AG09309 (cell line): ENCODE data around the gene PDE4D.
A peak's percentile ranks its signal among the peaks of the same experiment; 100 is the strongest.

Experiments used
- DNase-seq: peaks from one replicate; pipeline ENCODE4 v3.0.0-alpha.2; 2010; ENCODE audit warnings: low read depth
- H3K4me3 ChIP-seq: 2 replicates; pipeline ENCODE4 v1.5.1; 2011; ENCODE audit warnings: mild to moderate bottlenecking, low read depth, low read length, moderate library complexity; ENCODE audit not compliant: control insufficient read depth
- CTCF ChIP-seq: IDR thresholded peaks from 2 replicates; pipeline ENCODE4 v1.5.1; 2011; ENCODE audit warnings: mild to moderate bottlenecking, low read depth, low read length, inconsistent platforms; ENCODE audit not compliant: insufficient read depth, control insufficient read depth; ENCODE audit errors: missing control alignments

Gene PDE4D

GRCh38 chr5:59873113-59873512 lies 20.4 kb downstream of the PDE4D start:
- TF ChIP-seq CTCF, result no peak
- H3K4me3 ChIP-seq, result no peak overlapping the region
- DNase-seq, result peak; percentile 35

- DNase-seq, result no peak
- no peak overlapping the region for H3K4me3 ChIP-seq
- TF ChIP-seq CTCF, result no peak
Measured at GRCh38 chr5:59866661-59867060, 26.9 kb downstream of the PDE4D start.

GRCh38 chr5:59864718-59865117 lies 28.8 kb downstream of the PDE4D start:
- no peak for TF ChIP-seq CTCF
- no peak overlapping the region for H3K4me3 ChIP-seq
- no peak for DNase-seq

- no peak overlapping the region for H3K4me3 ChIP-seq
- DNase-seq, result no peak
- no peak for TF ChIP-seq CTCF
Measured at GRCh38 chr5:59863777-59864176, 29.7 kb downstream of the PDE4D start.

GRCh38 chr5:59856358-59856757 lies 37.2 kb downstream of the PDE4D start:
- no peak for DNase-seq
- no peak for TF ChIP-seq CTCF
- no peak overlapping the region for H3K4me3 ChIP-seq

GRCh38 chr5:59850766-59851165 lies 42.8 kb downstream of the PDE4D start:
- no peak overlapping the region for H3K4me3 ChIP-seq
- no peak for DNase-seq
- TF ChIP-seq CTCF, result no peak

GRCh38 chr5:59847586-59847985 lies 45.9 kb downstream of the PDE4D start:
- TF ChIP-seq CTCF, result no peak
- no peak for DNase-seq
- no peak overlapping the region for H3K4me3 ChIP-seq
